HG03469 (cell line): ENCODE measurements around the gene TCOF1.

Experiments
- ATAC-seq: cut with Tn5 transposase; IDR thresholded peaks from one replicate; pipeline ENCODE4 v1.9.1; 2021; ENCODE audit warnings: mild to moderate bottlenecking, moderate library complexity, moderate number of reproducible peaks; ENCODE audit not compliant: unreplicated experiment

Gene TCOF1, protein sequence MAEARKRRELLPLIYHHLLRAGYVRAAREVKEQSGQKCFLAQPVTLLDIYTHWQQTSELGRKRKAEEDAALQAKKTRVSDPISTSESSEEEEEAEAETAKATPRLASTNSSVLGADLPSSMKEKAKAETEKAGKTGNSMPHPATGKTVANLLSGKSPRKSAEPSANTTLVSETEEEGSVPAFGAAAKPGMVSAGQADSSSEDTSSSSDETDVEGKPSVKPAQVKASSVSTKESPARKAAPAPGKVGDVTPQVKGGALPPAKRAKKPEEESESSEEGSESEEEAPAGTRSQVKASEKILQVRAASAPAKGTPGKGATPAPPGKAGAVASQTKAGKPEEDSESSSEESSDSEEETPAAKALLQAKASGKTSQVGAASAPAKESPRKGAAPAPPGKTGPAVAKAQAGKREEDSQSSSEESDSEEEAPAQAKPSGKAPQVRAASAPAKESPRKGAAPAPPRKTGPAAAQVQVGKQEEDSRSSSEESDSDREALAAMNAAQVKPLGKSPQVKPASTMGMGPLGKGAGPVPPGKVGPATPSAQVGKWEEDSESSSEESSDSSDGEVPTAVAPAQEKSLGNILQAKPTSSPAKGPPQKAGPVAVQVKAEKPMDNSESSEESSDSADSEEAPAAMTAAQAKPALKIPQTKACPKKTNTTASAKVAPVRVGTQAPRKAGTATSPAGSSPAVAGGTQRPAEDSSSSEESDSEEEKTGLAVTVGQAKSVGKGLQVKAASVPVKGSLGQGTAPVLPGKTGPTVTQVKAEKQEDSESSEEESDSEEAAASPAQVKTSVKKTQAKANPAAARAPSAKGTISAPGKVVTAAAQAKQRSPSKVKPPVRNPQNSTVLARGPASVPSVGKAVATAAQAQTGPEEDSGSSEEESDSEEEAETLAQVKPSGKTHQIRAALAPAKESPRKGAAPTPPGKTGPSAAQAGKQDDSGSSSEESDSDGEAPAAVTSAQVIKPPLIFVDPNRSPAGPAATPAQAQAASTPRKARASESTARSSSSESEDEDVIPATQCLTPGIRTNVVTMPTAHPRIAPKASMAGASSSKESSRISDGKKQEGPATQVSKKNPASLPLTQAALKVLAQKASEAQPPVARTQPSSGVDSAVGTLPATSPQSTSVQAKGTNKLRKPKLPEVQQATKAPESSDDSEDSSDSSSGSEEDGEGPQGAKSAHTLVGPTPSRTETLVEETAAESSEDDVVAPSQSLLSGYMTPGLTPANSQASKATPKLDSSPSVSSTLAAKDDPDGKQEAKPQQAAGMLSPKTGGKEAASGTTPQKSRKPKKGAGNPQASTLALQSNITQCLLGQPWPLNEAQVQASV (N-terminal part only)

DNA sequence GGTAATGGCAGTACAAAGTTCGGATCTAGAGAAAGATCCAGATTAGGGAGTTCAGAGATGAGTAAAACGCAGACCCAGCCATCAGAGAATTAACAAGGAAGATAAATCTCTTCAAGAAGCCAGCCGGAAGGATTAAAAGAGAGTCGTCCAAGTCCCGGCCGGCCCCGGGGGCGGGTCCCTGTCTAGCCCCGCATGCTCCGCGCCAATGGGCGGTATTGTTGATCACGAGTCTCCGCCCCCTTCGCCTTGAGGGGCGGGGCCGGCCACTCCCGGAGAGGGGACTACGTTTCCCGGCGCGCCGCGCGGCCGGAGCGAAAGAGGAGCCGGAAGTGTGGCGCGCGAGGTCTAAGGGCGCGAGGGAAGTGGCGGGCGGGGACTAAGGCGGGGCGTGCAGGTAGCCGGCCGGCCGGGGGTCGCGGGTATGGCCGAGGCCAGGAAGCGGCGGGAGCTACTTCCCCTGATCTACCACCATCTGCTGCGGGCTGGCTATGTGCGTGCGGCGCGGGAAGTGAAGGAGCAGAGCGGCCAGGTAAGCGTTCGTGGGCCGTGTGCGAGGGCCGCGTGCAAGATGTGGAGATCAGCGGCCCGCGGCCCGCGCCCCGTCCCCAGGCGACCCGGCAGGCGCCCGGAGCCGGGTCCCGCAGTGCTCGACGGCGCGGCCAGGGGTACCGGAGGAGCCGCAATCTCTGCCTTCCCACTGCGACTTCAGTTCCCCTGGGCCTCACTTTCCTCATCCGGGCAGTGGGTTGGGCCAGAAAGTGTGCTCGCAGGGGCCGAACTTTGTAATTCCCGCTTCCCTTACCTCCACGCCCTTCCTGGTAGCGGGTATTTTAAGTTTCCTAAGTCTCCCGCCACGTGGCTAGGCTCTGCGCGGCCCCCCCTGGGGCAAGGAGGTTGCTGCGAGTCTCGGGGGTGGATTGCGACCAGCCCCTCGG, at the start of gene TCOF1:
Gene TCOF1, plus strand, starts transcription at position 372 of the 935 bp plus-strand sequence. Its CDS starts 50 bp downstream, at position 422.
- ATAC-seq = peak; percentile 92

DNA sequence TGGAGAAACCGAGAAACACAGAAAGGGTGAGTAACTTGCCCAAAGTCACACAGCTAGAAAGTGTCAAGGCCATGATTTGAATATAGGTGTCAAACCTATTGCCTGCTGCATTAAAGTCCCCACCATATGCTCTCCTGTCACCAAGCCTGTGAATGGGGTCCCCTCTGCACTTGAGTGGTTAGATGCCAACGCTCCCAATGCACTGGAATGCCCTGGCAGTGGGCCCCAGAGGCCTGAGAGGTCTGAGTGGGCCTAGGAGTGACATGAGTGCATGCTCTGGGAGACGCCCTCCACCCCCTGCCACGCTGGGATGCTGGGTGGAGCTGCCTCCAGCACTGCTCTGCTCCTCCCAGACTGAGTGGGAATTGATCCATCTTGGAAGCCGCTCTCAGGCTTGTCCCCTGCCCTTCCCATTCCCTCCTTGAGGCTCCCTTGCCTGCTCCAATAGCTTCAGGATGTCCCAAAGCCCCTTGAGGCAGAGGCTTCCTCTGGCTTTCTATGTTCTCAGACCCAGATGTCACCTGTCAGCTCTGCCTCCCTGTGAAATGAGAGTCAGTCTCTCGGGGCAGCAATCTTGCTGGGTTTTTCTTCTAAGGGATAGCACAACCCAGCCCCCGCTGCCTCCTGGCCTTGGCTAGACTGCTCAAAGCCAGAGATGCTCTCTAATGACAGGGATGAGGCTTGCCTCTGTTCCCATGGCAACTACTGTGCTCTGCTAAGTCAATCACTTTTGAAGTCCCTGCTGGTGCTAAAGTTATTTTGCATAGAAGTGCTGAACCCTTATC, 48.2 kb upstream of the TCOF1 start:
- no peak for ATAC-seq

DNA sequence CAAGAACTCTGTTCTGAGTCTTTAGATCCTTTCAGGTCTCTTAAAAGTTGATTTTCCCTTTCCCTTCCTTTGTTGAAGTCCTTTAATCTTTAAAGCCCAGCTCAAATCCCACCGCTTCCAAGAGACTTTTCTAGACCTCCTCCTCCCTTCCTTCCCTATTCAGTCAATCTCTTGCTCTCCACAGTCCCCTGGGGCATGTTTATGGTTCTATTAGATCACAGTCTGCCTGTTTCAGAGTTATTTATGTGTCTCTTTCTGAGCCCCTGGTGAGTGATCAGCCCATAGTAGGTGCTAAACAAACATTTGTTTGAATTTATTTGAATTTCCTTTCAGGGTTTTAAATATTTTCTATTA, 47.6 kb upstream of the TCOF1 start:
- ATAC-seq = no peak

DNA sequence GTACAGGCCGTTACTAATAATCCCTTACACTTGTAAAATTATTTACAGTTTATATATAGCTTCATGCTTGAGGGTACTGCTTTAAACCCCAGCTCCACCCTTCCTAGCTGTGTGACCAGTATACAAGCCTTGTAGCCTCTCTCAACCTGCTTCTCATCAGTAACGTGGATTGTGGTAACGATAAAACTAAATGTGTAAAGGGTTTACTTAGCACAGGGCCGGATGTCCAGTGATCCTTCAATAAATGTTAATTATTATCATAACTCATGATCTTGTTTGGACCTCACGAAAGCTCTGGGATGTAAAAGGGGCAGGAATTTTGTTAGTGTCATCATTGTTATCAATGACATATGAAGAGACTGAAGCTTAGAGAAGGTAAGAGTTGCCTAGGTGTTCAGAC, 47.3 kb upstream of the TCOF1 start:
- no peak for ATAC-seq

DNA sequence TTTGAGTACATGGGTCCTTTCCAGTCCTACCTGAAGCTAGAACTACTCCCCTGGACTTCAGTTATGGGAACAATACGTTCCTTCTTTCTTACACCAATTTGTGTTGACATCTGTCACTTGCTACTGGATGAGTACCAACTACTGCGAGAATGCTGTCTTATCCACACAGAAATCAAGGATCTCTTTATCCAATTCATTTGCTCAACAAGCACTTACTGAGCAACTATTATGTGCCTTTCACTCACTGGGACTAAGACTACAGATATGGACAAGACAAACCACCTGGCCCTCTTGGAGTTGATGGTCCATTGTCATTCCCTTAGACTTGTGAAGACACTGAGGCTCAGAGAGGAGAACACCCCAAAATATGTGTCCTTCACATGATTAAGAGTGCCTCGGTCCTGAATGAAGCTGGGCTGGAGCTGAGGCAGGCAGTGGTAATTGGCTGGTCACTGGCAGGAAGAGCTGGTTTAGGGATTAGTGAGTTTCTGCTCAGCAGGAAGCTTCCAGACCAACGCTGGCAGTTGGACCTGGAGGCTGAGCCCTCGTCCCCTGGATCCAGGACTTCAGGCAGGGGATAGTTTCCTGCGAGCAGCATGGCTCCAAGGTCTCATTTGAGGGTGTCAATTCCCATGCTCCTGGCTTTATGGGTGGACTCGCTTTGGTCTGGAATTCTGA, 46.3 kb upstream of the TCOF1 start:
- no peak for ATAC-seq

DNA sequence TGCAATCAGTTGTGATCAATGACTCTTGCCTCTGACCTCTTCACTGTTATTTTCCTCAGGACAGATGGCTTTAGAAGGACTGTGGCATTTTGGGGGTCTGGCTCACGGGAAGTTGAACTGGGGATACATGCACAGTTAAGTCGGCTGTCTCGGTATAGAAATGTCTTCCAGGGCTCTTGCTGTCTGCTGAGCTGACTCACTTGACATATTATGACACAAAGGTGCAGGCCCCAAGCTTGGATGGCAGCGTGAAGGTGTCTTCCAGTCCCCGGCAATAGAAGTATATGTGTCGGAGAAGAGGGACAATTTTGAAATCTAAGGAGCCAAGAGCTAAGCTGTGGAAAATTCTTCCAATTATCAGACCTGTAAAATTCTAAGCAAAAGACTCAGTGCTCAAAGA, 45.0 kb upstream of the TCOF1 start:
- no peak for ATAC-seq

DNA sequence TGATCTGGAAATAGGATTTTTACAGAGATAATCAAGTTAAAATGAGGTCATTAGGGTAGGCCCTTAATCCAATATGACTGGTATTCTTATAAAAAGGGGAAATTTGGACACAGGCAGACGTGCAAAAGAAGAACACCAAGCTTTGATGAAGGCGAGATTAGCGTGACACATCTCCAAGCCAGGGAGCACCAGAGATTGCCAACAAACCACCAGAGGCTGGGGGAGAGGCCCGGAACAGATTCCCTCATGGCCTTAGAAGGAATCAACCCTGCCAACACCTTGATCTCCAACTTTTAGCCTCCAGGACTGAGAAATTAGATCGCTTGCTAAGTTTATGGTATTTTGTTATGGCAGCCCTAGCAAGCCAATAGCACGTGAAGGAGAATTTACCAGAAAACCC, 44.0 kb upstream of the TCOF1 start:
- ATAC-seq = no peak

DNA sequence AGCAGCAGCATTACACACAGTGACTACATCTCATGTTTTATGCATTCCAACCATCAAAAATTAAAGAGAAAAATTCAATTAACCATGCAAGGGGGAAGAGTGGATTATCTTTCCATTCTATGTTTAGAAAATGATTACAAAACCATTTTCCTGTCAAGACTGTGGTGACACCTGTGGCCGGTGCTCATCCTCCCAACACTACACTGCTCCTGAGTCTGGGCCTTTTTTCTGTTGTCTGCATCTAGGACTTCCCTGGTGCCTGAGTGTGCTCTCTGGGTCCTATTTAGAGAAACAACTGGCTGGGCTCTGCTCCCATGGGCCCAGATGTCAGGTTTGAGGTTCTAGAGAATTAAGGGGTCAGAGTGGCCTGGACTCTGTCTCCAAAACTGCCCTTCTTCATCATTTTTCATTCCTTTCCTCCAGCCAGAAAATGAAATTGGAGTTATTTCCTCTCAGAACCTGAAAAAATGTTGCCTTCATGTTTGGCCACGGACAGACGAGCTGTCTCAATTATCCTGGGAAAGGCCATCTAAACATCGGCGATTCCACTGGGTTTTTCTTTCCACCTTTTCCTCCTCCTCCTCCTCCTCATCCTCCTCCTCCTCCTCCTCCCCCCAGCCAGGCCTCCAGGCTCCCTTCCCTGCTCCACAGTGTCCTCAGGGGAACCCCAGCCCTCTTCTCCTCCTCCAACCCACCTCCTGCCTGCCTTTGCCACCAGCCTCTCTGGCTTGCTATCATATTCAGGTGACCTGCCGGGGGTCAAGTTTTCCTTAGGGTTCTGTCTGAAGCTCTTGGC, 43.4 kb upstream of the TCOF1 start:
- ATAC-seq = no peak

DNA sequence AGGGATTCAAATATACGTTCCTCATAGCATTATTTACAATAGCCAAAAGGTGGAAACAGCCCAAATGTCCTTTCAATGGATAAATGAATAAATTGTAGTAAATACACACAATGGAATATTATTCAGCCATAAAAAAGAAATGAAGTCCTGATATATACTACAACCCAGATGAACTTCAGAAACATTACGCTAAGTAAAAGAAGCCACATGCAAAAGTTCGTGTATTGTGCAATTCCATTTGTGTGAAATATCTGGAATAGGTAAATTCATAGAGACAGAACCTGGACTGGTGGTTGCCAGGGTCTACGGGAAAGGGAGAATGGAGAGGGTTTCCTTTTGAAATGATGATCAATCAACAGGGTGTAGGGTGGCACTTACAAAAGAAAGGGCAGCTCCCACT, 42.3 kb upstream of the TCOF1 start:
- ATAC-seq = no peak

DNA sequence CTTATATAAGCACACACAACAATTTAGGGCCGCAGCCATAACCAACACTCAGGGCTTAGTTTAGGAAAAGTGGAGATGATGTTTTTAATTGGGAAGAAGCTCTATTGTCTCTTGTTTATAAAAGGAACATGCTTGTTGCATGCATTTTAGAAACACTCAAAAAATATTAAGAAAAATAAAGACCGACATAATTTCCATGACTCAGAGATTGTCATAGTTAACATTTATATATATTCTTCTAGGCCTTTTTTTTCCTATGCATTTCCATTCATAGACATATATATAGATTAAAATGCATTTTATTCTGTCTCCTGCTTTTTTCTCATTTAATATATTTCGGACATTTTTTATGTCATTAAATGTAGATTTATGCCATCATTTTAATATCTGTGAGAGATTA, 41.2 kb upstream of the TCOF1 start:
- no peak for ATAC-seq

DNA sequence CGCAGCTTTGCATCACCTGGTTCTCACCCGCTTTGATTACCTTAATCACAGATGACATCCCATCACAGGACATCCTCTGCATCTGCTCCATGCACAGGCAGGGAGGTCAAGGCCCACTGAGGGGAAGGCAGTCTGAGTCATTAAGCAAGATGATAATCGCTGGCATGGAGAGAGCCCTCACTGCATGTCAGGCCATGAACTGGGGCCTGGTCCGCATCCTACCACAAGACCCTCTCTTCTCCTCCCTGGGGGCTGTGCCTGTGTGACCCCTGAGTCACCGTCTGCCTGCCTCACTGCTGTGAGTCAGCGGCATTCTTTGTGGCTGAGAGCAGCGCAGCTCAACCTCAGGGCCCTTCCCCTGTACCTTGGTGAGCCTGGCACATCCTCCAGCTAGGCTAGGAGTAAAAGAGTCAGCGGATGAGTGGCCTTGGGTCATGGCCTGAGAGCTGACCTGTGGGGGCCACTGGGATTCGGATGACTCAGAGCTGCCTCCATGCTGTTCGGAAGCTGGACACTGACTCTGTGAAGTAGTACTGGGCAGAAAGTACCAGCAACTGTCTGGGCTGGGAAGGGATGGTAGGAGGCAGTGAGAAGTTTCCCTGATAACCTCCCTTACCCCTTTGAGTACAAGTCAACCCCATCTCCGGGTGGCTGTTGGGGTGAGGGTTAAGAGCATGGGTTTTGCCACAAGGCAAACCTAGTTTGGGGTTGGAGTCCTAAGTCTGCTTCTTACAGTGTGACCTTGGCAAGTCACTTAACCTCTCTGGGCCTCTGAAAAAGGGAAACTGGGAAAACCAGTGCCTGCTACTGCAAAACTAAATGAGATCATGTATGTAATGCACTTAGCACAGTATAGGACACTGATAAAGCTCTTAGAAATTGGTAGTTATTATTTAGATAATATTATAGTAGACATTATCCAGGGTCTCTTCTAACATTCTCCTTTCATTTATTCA, 40.2 kb upstream of the TCOF1 start:
- ATAC-seq = no peak

DNA sequence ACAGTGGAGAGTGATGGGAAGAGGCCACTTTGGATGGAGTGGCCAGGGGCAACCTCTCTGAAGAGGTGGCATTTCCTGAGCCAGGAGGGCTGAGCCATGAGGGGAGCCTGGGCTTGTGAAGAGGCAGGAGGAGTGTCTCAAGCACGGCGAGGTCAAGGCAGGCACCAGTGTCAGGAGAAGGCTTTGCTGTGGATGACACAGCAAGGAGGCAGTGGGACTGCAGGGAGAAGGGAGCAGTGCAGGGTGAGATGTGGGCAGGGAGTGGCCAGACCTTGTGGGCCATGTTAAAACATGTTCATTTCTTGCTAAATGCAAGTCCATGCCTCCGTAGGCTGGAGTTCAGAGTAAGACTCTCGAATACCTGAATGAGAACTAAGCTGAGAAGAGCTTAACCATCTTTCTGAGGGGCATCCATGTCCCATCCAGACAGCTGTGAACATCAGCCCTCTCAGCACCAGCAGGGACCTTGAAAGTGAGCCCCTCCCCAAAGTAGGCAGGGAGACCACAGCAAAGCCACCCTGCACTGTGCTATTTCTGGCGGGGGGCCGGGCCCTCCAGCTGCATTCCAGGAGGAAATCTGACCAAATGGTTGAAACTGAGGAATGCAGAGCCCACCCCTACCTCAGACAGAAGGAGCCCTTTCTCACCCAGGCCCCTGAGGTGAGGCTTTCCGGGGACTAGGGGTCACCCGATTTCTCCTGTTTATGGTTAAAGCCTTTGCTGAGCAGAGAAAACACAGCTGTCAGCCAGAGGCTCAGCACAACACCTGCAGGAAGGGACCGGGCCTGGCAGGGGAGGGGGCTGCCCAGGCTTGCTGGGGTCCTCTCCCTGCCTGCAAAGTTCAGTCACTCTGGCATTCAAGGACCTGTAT, 38.6 kb upstream of the TCOF1 start:
- no peak for ATAC-seq

DNA sequence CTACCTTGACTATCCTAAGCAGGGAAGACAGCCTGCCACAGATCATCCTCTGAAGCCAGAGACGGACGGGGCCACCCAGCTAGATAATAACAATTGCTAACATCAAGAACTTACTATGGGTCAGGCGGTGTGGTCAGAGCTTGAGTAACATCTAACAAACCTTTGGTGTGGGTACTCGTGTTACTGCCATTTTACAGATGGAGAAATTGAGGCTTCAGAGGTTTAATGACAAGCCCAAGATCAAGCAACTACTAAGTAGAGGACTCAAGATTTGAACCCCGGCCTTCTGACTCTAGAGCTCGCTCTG, 38.1 kb upstream of the TCOF1 start:
- no peak for ATAC-seq

DNA sequence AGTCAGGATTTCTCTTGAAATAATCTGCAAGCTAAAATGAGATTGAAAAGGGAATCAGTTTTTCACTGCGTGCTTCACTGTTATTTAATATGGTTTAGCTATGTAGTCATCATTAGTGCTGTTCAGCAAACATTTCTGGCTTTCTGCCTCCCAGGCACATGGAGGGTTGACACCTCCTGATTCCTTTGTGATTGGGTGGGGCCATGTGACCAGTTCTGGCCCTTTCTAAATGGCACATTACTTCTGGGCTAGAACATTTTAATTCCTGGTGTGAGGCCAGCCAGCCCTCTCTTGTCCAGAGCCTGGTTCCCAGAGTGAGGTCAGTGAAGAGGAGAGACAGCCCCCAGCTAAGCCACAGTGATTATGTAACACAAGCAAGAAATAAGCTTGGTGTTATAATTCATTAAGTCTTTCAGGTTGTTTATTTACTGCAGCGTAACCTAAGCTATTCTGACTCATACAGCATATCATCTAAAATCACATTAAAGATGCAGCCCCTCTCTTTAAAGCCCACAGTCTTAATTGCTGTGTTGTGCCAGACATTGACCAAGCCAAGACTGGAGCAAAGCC, 37.4 kb upstream of the TCOF1 start:
- no peak for ATAC-seq

DNA sequence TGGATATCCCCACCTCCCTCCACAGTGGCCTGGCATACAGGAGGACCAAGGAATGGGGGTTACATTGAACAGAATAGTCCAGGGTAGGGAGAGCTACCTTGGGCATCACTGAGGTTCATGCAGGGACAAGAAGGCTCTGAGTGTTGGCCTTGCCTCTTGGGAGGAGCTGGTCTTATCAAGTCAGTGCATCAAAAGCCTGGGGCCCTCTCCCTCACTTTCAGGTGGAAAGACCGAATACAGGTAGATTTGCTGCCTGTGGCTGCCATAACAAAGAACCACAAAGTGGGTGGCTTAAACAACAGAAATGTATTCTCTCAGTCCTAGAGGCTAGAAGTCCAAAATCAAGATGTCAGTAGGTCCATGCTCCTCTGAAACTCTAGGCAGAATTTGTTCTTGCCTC, 36.3 kb upstream of the TCOF1 start:
- ATAC-seq = no peak

DNA sequence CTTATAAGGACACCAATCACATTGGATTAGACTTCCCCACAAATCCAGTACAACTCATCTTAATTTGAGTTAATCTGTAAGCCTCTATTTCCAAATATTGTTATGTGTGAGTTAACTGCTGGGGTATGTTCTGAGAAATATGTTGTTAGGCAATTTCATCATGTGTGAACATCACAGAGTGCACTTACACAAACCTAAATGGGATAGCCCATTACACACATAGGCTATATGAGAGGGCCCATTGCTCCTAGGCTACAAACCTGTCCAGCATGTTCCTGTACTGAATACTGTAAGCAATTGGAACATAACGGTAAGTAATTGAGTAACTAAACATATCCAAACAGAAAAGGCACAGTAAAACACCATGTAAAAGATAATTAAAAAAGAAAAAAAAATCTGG, 35.7 kb upstream of the TCOF1 start:
- no peak for ATAC-seq
